B cell (primary cell): ENCODE results near the gene HOXA4. TPM values are rescaled to one million over a fixed set of nuclear protein-coding genes. Genes with fewer than 3 reads are reported as not detected.

Experiments used
- ATAC-seq: fragments of 200-7000 bp; cut with Tn5 transposase; one replicate; pipeline ENCODE4 v1.10.0; 2021; ENCODE audit warnings: low read depth, mild to moderate bottlenecking, moderate number of reproducible peaks, moderate library complexity
- CTCF ChIA-PET: fragments of 350-600 bp; sonication (Branson Sonifier 250); formaldehyde crosslinking; loops from one replicate; lab custom pipeline; 2021; ENCODE audit warnings: antibody characterized with exemption, inconsistent platforms; lab: Charles Lee
- POLR2A ChIA-PET: fragments of 350-600 bp; sonication (Branson Sonifier 250); formaldehyde crosslinking; loops from one replicate; lab custom pipeline; 2021; ENCODE audit warnings: antibody characterized with exemption; lab: Charles Lee
- DNase-seq: peaks from one replicate; pipeline ENCODE4 v3.0.0; 2013
- H2AFZ ChIP-seq: 2 replicates; pipeline ENCODE4 v1.6.1; 2012; ENCODE audit warnings: mild to moderate bottlenecking, low read depth, low read length; ENCODE audit not compliant: insufficient read depth, poor library complexity, severe bottlenecking
- H3K27ac ChIP-seq, 2 donors: 1 replicate in 1 of 2; 2 replicates in 1 of 2; pipeline ENCODE4 v1.5.1; 2012 to 2013; ENCODE audit warnings: low read length in 2 of 2, mild to moderate bottlenecking in 2 of 2, moderate library complexity in 1 of 2
- H3K27me3 ChIP-seq, 4 experiments: fragments of 200-600 bp in 1 of 4; sonication (generic) in 1 of 4; replicated peaks in 1 of 4; 1 replicate in 2 of 4; 2 replicates in 2 of 4; pipeline versions ENCODE4 v1.6.1 to v1.7.0; 2013 to 2016; ENCODE audit warnings: low read length in 3 of 4, mild to moderate bottlenecking in 2 of 4, mixed read lengths in 1 of 4, moderate library complexity in 1 of 4; ENCODE audit not compliant: insufficient read depth in 4 of 4, control insufficient read depth in 3 of 4; ENCODE audit errors: control extremely low read depth in 1 of 4
- H3K36me3 ChIP-seq, 2 experiments: replicated peaks in 1 of 2; 1 replicate in 1 of 2; 2 replicates in 1 of 2; pipeline versions ENCODE4 v1.6.1 to v1.7.1; 2013; ENCODE audit warnings: low read length in 1 of 2; ENCODE audit not compliant: insufficient read depth in 2 of 2, control insufficient read depth in 1 of 2; ENCODE audit errors: control extremely low read depth in 1 of 2, extremely low read depth in 1 of 2
- H3K4me1 ChIP-seq, 2 donors: fragments of 200-600 bp in 1 of 2; sonication (generic) in 1 of 2; 1 replicate in 1 of 2; 2 replicates in 1 of 2; pipeline versions ENCODE4 v1.5.1 to v1.6.1; 2013 to 2017; ENCODE audit warnings: low read length in 2 of 2; ENCODE audit not compliant: control insufficient read depth in 2 of 2, insufficient read depth in 2 of 2
- H3K4me2 ChIP-seq: replicated peaks from 2 replicates; pipeline ENCODE3; 2012; ENCODE audit warnings: mild to moderate bottlenecking, low read depth, low read length; ENCODE audit not compliant: poor library complexity, severe bottlenecking
- H3K4me3 ChIP-seq, 5 experiments: fragments of 200-600 bp in 1 of 5; sonication (generic) in 1 of 5; 1 replicate in 3 of 5; 2 replicates in 2 of 5; pipeline versions ENCODE4 v1.5.1 to v1.7.0; 2011 to 2016; ENCODE audit warnings: low read length in 4 of 5, mild to moderate bottlenecking in 4 of 5, low read depth in 2 of 5, control low read depth in 1 of 5, moderate library complexity in 1 of 5; ENCODE audit not compliant: insufficient read depth in 1 of 5; ENCODE audit errors: control extremely low read depth in 1 of 5, extremely low read depth in 1 of 5
- H3K79me2 ChIP-seq: fragments of 200-600 bp; sonication (generic); one replicate; pipeline ENCODE4 v1.6.0; 2016; ENCODE audit warnings: low read length; ENCODE audit not compliant: control insufficient read depth, insufficient read depth
- H3K9ac ChIP-seq: fragments of 200-600 bp; sonication (generic); 2 replicates; pipeline ENCODE4 v1.6.1; 2017; ENCODE audit warnings: mild to moderate bottlenecking, low read length, moderate library complexity
- H3K9me3 ChIP-seq, 3 donors: one replicate each; pipeline versions ENCODE4 v1.6.1 to v1.7.1; 2013; ENCODE audit warnings: low read length in 2 of 3; ENCODE audit not compliant: control insufficient read depth in 2 of 3, insufficient read depth in 1 of 3; ENCODE audit errors: control extremely low read depth in 1 of 3
- H4K20me1 ChIP-seq: 2 replicates; pipeline ENCODE4 v1.6.0; 2012; ENCODE audit warnings: mild to moderate bottlenecking, low read length; ENCODE audit not compliant: insufficient read depth, control insufficient read depth, poor library complexity, severe bottlenecking
- H3K27ac Mint-ChIP-seq: one replicate; pipeline ENCODE4 v1.8.0; 2021; ENCODE audit warnings: mixed read lengths
- H3K27me3 Mint-ChIP-seq: one replicate; pipeline ENCODE4 v1.8.0; 2021; ENCODE audit warnings: mixed read lengths
- H3K4me1 Mint-ChIP-seq: one replicate; pipeline ENCODE4 v1.8.0; 2021; ENCODE audit warnings: mixed read lengths
- H3K4me3 Mint-ChIP-seq: one replicate; pipeline ENCODE4 v1.8.0; 2021; ENCODE audit warnings: mixed read lengths
- H3K9me3 Mint-ChIP-seq: one replicate; pipeline ENCODE4 v1.8.0; 2022; ENCODE audit warnings: mixed read lengths; ENCODE audit not compliant: insufficient read depth
- CTCF ChIP-seq: fragments of 200-600 bp; IDR thresholded peaks from one replicate; pipeline ENCODE4 v1.8.0; 2022; ENCODE audit warnings: antibody characterized with exemption, mild to moderate bottlenecking
- EZH2 ChIP-seq: IDR thresholded peaks from 2 replicates; pipeline ENCODE4 v1.6.1; 2012; ENCODE audit warnings: borderline replicate concordance, low read depth, mild to moderate bottlenecking, moderate library complexity, low read length; ENCODE audit not compliant: insufficient read depth, poor library complexity, severe bottlenecking
- WGBS: methylation state at CpG from one replicate; pipeline ENCODE4 v1.1.5; 2013; ENCODE audit warnings: missing lambda C conversion rate; ENCODE audit not compliant: insufficient coverage; 5-methylcytosine and 5-hydroxymethylcytosine counted together
- intact Hi-C: fragments of 100-400 bp; cut with micrococcal nuclease; formaldehyde crosslinking; loops from one replicate; pipeline ENCODE4 v1.10.0; 2022
- polyA plus RNA-seq: library from polyadenylated mRNA; depleted of rRNA; stranded (reverse); fragments of >200 nt; gene quantifications from 2 replicates; pipeline ENCODE4 v1.2.3, GENCODE V29; 2012
- total RNA-seq, 2 donors: library from RNA; stranded (reverse); fragments of 120-200 nt in 1 of 2; gene quantifications; 1 replicate in 1 of 2; 2 replicates in 1 of 2; pipeline versions ENCODE4 v1.2.3 to v1.2.4, GENCODE V29; 2013 to 2022

The HOXA4 gene
- total and polyA plus RNA-seq, 2 donors (not counting 1 experiment from before 2014, with no cell fraction given) = 0.30 TPM; not detected in 1

- Histone ChIP-seq H3K4me2 (peak overlapping the region; percentile 36), H4K20me1 (peaks cover 10% of the 10 kb centered on the region), H2AFZ (no peak overlapping the region), H3K27ac (no peak overlapping the region), H3K36me3 (no peaks in the 10 kb centered on the region), H3K27me3 (peaks cover 1 to 98% (median 85%) of the 10 kb centered on the region in 4 experiments), H3K79me2 (no peaks in the 10 kb centered on the region), H3K4me3 (no peak overlapping the region), H3K9ac (no peak overlapping the region), H3K4me1 (peaks cover 68 to 76% of the 10 kb centered on the region in 2 donors), H3K9me3 (peaks cover 0 to 91% (median 18%) of the 10 kb centered on the region in 3 donors)
- DNase-seq (peak; percentile 44), ATAC-seq (no peak)
- ChIA-PET POLR2A (interaction anchor here (1.1 kb wide), 1 partner anchor 10 kb away, joined by 5 read pairs; the partner anchor contains the start of gene HOXA9), CTCF (no interaction called here)
- 7% methylated on average over 39 of the region's 48 CpGs for WGBS
- H3K27ac Mint-ChIP-seq = peak overlapping the region; percentile 86
- intact Hi-C loops = loop anchor here (5.0 kb wide), 1 partner anchor 32 kb away; the partner anchor contains the start of gene HOXA11
- H3K27me3 Mint-ChIP-seq = peaks cover 82% of the 10 kb centered on the region
- no peaks in the 10 kb centered on the region for H3K9me3 Mint-ChIP-seq
- H3K4me1 Mint-ChIP-seq = peaks cover 48% of the 10 kb centered on the region
- peak overlapping the region; percentile 16 for H3K4me3 Mint-ChIP-seq
- TF ChIP-seq EZH2 (peak; percentile 87), CTCF (no peak)
Measured at GRCh38 chr7:27154901-27155815, 24.6 kb upstream of the HOXA4 start.
